SK-N-MC (cell line): ENCODE results near the gene APOL6.

Experiments used
- DNase-seq: peaks from one replicate; pipeline ENCODE4 v3.0.0-alpha.2; 2011; ENCODE audit warnings: low read depth, low spot score
- H3K27ac ChIP-seq: fragments of 200-600 bp; sonication (generic); 2 replicates; pipeline ENCODE4 v1.5.1; 2016; ENCODE audit warnings: mixed run types
- H3K36me3 ChIP-seq: fragments of 200-600 bp; sonication (generic); 2 replicates; pipeline ENCODE4 v1.6.1; 2017; ENCODE audit warnings: antibody characterized with exemption, low read length, mixed read lengths; ENCODE audit not compliant: insufficient read depth
- H3K4me3 ChIP-seq: fragments of 200-600 bp; sonication (generic); 2 replicates; pipeline ENCODE4 v1.5.1; 2016
- H3K9ac ChIP-seq: fragments of 200-600 bp; sonication (generic); 2 replicates; pipeline ENCODE4 v1.8.0; 2017; ENCODE audit warnings: mixed run types, mixed read lengths; ENCODE audit not compliant: insufficient read length
- H3K9me3 ChIP-seq: fragments of 200-600 bp; sonication (generic); 2 replicates; pipeline ENCODE4 v1.6.1; 2017; ENCODE audit warnings: low read depth, mild to moderate bottlenecking, antibody characterized with exemption, low read length, moderate library complexity, mixed read lengths
- EZH2 ChIP-seq: fragments of 200-600 bp; sonication (generic); IDR thresholded peaks from one replicate; pipeline ENCODE4 v1.6.1; 2017; ENCODE audit warnings: antibody characterized with exemption
- FOXP2 ChIP-seq: optimal IDR thresholded peaks from 2 replicates; pipeline ENCODE3; 2011; ENCODE audit warnings: mild to moderate bottlenecking, moderate library complexity; ENCODE audit not compliant: insufficient read depth; ENCODE audit errors: extremely low read length, control extremely low read depth
- POLR2AphosphoS5 ChIP-seq: IDR thresholded peaks from 2 replicates; pipeline ENCODE4 v1.6.1; 2012; ENCODE audit warnings: mild to moderate bottlenecking, low read depth, low read length, borderline replicate concordance

The APOL6 gene

GRCh38 chr22:35624547-35624946 lies 23.7 kb upstream of the APOL6 start:
- DNase-seq = no peak
- TF ChIP-seq POLR2AphosphoS5 = no peak
- TF ChIP-seq FOXP2 = no peak
- TF ChIP-seq EZH2 = no peak
- no peaks in the 10 kb centered on the region for H3K36me3 ChIP-seq
- no peaks in the 10 kb centered on the region for H3K9me3 ChIP-seq
- H3K27ac ChIP-seq = no peak overlapping the region
- H3K4me3 ChIP-seq = no peak overlapping the region
- no peak overlapping the region for H3K9ac ChIP-seq

- Histone ChIP-seq H3K9me3 (no peaks in the 10 kb centered on the region), H3K4me3 (no peak overlapping the region), H3K36me3 (no peaks in the 10 kb centered on the region), H3K9ac (no peak overlapping the region), H3K27ac (no peak overlapping the region)
- TF ChIP-seq FOXP2 (no peak), POLR2AphosphoS5 (no peak), EZH2 (no peak)
- DNase-seq = no peak
Measured at GRCh38 chr22:35625763-35626432, 22.3 kb upstream of the APOL6 start.

- H3K27ac ChIP-seq = no peak overlapping the region
- H3K9ac ChIP-seq = no peak overlapping the region
- DNase-seq = no peak
- no peak overlapping the region for H3K4me3 ChIP-seq
- TF ChIP-seq POLR2AphosphoS5 (no peak), EZH2 (no peak), FOXP2 (no peak)
- H3K9me3 ChIP-seq = no peaks in the 10 kb centered on the region
- no peaks in the 10 kb centered on the region for H3K36me3 ChIP-seq
Measured at GRCh38 chr22:35627267-35628041, 20.8 kb upstream of the APOL6 start.

GRCh38 chr22:35628732-35629131 lies 19.5 kb upstream of the APOL6 start:
- Histone ChIP-seq H3K9ac (no peak overlapping the region), H3K4me3 (no peak overlapping the region), H3K9me3 (no peaks in the 10 kb centered on the region), H3K36me3 (no peaks in the 10 kb centered on the region), H3K27ac (no peak overlapping the region)
- TF ChIP-seq EZH2 = no peak
- no peak for TF ChIP-seq FOXP2
- no peak for DNase-seq

- no peak for DNase-seq
- H3K9me3 ChIP-seq = no peaks in the 10 kb centered on the region
- no peak overlapping the region for H3K9ac ChIP-seq
- H3K36me3 ChIP-seq = no peaks in the 10 kb centered on the region
- no peak for TF ChIP-seq EZH2
- TF ChIP-seq POLR2AphosphoS5 = no peak
- no peak for TF ChIP-seq FOXP2
- no peak overlapping the region for H3K27ac ChIP-seq
- H3K4me3 ChIP-seq = no peak overlapping the region
Measured at GRCh38 chr22:35629406-35630216, 18.6 kb upstream of the APOL6 start.

GRCh38 chr22:35630387-35630793 lies 17.9 kb upstream of the APOL6 start:
- no peak overlapping the region for H3K9ac ChIP-seq
- H3K4me3 ChIP-seq = no peak overlapping the region
- H3K36me3 ChIP-seq = no peaks in the 10 kb centered on the region
- no peaks in the 10 kb centered on the region for H3K9me3 ChIP-seq
- no peak for DNase-seq
- H3K27ac ChIP-seq = no peak overlapping the region
- TF ChIP-seq FOXP2 (no peak), EZH2 (no peak), POLR2AphosphoS5 (no peak)

GRCh38 chr22:35630891-35631290 lies 17.4 kb upstream of the APOL6 start:
- TF ChIP-seq POLR2AphosphoS5 (no peak), FOXP2 (no peak), EZH2 (no peak)
- DNase-seq = no peak

GRCh38 chr22:35631597-35631996 lies 16.6 kb upstream of the APOL6 start:
- Histone ChIP-seq H3K36me3 (no peaks in the 10 kb centered on the region), H3K27ac (no peak overlapping the region), H3K9me3 (no peaks in the 10 kb centered on the region), H3K9ac (no peak overlapping the region), H3K4me3 (no peak overlapping the region)
- TF ChIP-seq EZH2 (no peak), FOXP2 (no peak), POLR2AphosphoS5 (no peak)
- DNase-seq = no peak

More at GRCh38 chr22:35630891-35631290, 17.4 kb upstream of the APOL6 start:
- H3K9ac ChIP-seq = no peak overlapping the region
- no peak overlapping the region for H3K27ac ChIP-seq
- H3K9me3 ChIP-seq = no peaks in the 10 kb centered on the region
- no peaks in the 10 kb centered on the region for H3K36me3 ChIP-seq
- no peak overlapping the region for H3K4me3 ChIP-seq
